Neural progenitor cell (in vitro differentiated cells): ENCODE results near the gene C11orf98. TPM values are rescaled to one million over a fixed set of nuclear protein-coding genes. Genes with fewer than 3 reads are reported as not detected.
A peak's percentile ranks its signal among the peaks of the same experiment; 100 is the strongest.

Source experiments
- DNase-seq: peaks from one replicate; pipeline ENCODE4 v3.0.0-alpha.2; 2016; ENCODE audit warnings: low spot score
- H2AFZ ChIP-seq: fragments of 200-600 bp; sonication (generic); replicated peaks from 2 replicates; pipeline ENCODE4 v1.6.1; 2016; ENCODE audit warnings: antibody characterized with exemption
- H3F3A ChIP-seq: fragments of 200-600 bp; sonication (generic); 2 replicates; pipeline ENCODE4 v1.6.1; 2016; ENCODE audit warnings: antibody characterized with exemption, low read depth
- H3K27ac ChIP-seq: fragments of 200-600 bp; sonication (generic); 2 replicates; pipeline ENCODE4 v1.5.1; 2016; ENCODE audit warnings: mild to moderate bottlenecking
- H3K27me3 ChIP-seq: fragments of 200-600 bp; sonication (generic); 2 replicates; pipeline ENCODE4 v1.6.1; 2016; ENCODE audit warnings: mild to moderate bottlenecking, moderate library complexity
- H3K36me3 ChIP-seq: fragments of 200-600 bp; sonication (generic); 2 replicates; pipeline ENCODE4 v1.5.1; 2016
- H3K4me1 ChIP-seq: fragments of 200-600 bp; sonication (generic); 2 replicates; pipeline ENCODE4 v1.6.1; 2016; ENCODE audit warnings: mixed run types
- H3K4me2 ChIP-seq: fragments of 200-600 bp; sonication (generic); 2 replicates; pipeline ENCODE4 v1.6.1; 2016
- H3K4me3 ChIP-seq: fragments of 200-600 bp; sonication (generic); 2 replicates; pipeline ENCODE4 v1.5.1; 2016
- H3K79me2 ChIP-seq: fragments of 200-600 bp; sonication (generic); 2 replicates; pipeline ENCODE4 v1.6.1; 2016; ENCODE audit warnings: low read depth
- H3K9ac ChIP-seq: fragments of 200-600 bp; sonication (generic); 2 replicates; pipeline ENCODE4 v1.6.1; 2016
- H3K9me3 ChIP-seq: fragments of 200-600 bp; sonication (generic); 2 replicates; pipeline ENCODE4 v1.5.1; 2016; ENCODE audit warnings: low read depth
- H4K20me1 ChIP-seq: fragments of 200-600 bp; sonication (generic); 2 replicates; pipeline ENCODE4 v1.6.1; 2016; ENCODE audit warnings: low read depth
- H3K27ac Mint-ChIP-seq: 3 replicates; pipeline ENCODE4 v1.8.0; 2021; ENCODE audit warnings: mixed read lengths
- H3K27me3 Mint-ChIP-seq: 2 replicates; pipeline ENCODE4 v1.8.0; 2022; ENCODE audit warnings: low read depth, mild to moderate bottlenecking, inconsistent platforms, moderate library complexity, mixed read lengths; ENCODE audit not compliant: insufficient read depth
- H3K36me3 Mint-ChIP-seq: 3 replicates; pipeline ENCODE4 v1.8.0; 2021; ENCODE audit warnings: mixed read lengths
- H3K4me1 Mint-ChIP-seq: 3 replicates; pipeline ENCODE4 v1.8.0; 2021; ENCODE audit warnings: mixed read lengths
- H3K4me3 Mint-ChIP-seq: 3 replicates; pipeline ENCODE4 v1.8.0; 2021; ENCODE audit warnings: mild to moderate bottlenecking, moderate library complexity, mixed read lengths
- H3K9me3 Mint-ChIP-seq: 3 replicates; pipeline ENCODE4 v1.8.0; 2020; ENCODE audit warnings: mixed read lengths
- CTCF ChIP-seq: fragments of 200-600 bp; sonication (generic); IDR thresholded peaks from 2 replicates; pipeline ENCODE4 v1.5.1; 2017; ENCODE audit warnings: antibody characterized with exemption, mild to moderate bottlenecking
- EZH2 ChIP-seq: fragments of 200-600 bp; sonication (generic); IDR thresholded peaks from 2 replicates; pipeline ENCODE4 v1.6.1; 2017; ENCODE audit warnings: antibody characterized with exemption, mild to moderate bottlenecking, moderate library complexity
- EZH2phosphoT487 ChIP-seq: fragments of 200-600 bp; sonication (generic); IDR thresholded peaks from 2 replicates; pipeline ENCODE4 v1.6.1; 2017; ENCODE audit warnings: antibody characterized with exemption
- small RNA-seq: library from RNA; depleted of rRNA; stranded (forward); fragments of <200 nt; gene quantifications from one replicate; pipeline ENCODE3, GENCODE V24; 2015
- total RNA-seq: library from RNA; depleted of rRNA; stranded (reverse); fragments of >200 nt; gene quantifications from 2 replicates; pipeline ENCODE4 v1.2.3, GENCODE V29; 2015; ENCODE audit warnings: low replicate concordance

The C11orf98 gene
- total RNA-seq, 1 donor from 2014 or later = 73.3 TPM

GRCh38 chr11:62615521-62615920 lies 49.5 kb downstream of the C11orf98 start:
- TF ChIP-seq EZH2phosphoT487 = no peak
- TF ChIP-seq CTCF = no peak
- no peak for TF ChIP-seq EZH2
- Mint-ChIP-seq H3K27ac (no peak overlapping the region), H3K4me3 (no peak overlapping the region), H3K36me3 (peaks cover 3% of the 10 kb centered on the region), H3K9me3 (no peaks in the 10 kb centered on the region), H3K4me1 (peaks cover 23% of the 10 kb centered on the region), H3K27me3 (peaks cover 4% of the 10 kb centered on the region)
- DNase-seq = no peak
- peaks cover 13% of the 10 kb centered on the region for H3K27me3 ChIP-seq
- H3K27ac ChIP-seq = no peak overlapping the region
- no peak overlapping the region for H3K9ac ChIP-seq
- H3F3A ChIP-seq = peaks cover 30% of the 10 kb centered on the region
- peaks cover 7% of the 10 kb centered on the region for H3K4me1 ChIP-seq
- no peak overlapping the region for H2AFZ ChIP-seq
- no peaks in the 10 kb centered on the region for H3K9me3 ChIP-seq
- no peaks in the 10 kb centered on the region for H4K20me1 ChIP-seq
- H3K79me2 ChIP-seq = peaks cover 9% of the 10 kb centered on the region
- no peaks in the 10 kb centered on the region for H3K36me3 ChIP-seq
- H3K4me3 ChIP-seq = no peak overlapping the region
- no peak overlapping the region for H3K4me2 ChIP-seq

- Histone ChIP-seq H3K27ac (no peak overlapping the region), H3K36me3 (no peaks in the 10 kb centered on the region), H3K79me2 (no peaks in the 10 kb centered on the region), H2AFZ (no peak overlapping the region), H3F3A (peaks cover 22% of the 10 kb centered on the region), H3K4me2 (no peak overlapping the region), H3K4me3 (no peak overlapping the region), H3K9me3 (no peaks in the 10 kb centered on the region), H3K9ac (no peak overlapping the region), H4K20me1 (no peaks in the 10 kb centered on the region), H3K4me1 (peaks cover 7% of the 10 kb centered on the region), H3K27me3 (peaks cover 13% of the 10 kb centered on the region)
- no peak for DNase-seq
- TF ChIP-seq CTCF (no peak), EZH2 (no peak), EZH2phosphoT487 (no peak)
- H3K36me3 Mint-ChIP-seq = peaks cover 5% of the 10 kb centered on the region
- H3K4me3 Mint-ChIP-seq = peak overlapping the region; percentile 81
- H3K4me1 Mint-ChIP-seq = peaks cover 25% of the 10 kb centered on the region
- peaks cover 4% of the 10 kb centered on the region for H3K27me3 Mint-ChIP-seq
- no peaks in the 10 kb centered on the region for H3K9me3 Mint-ChIP-seq
- H3K27ac Mint-ChIP-seq = peak overlapping the region; percentile 95
Measured at GRCh38 chr11:62614275-62614674, 50.7 kb downstream of the C11orf98 start.

- no peak overlapping the region for H3K27ac Mint-ChIP-seq
Measured at GRCh38 chr11:62613291-62613778, 51.7 kb downstream of the C11orf98 start.

More at GRCh38 chr11:62613291-62613778, 51.7 kb downstream of the C11orf98 start:
- no peak for DNase-seq
- Histone ChIP-seq H3K27ac (no peak overlapping the region), H3F3A (peaks cover 20% of the 10 kb centered on the region), H3K27me3 (peaks cover 13% of the 10 kb centered on the region), H2AFZ (no peak overlapping the region), H4K20me1 (no peaks in the 10 kb centered on the region), H3K9ac (no peak overlapping the region), H3K4me2 (peak overlapping the region; percentile 81), H3K36me3 (no peaks in the 10 kb centered on the region), H3K79me2 (no peaks in the 10 kb centered on the region), H3K9me3 (no peaks in the 10 kb centered on the region), H3K4me1 (peaks cover 7% of the 10 kb centered on the region), H3K4me3 (peak overlapping the region; percentile 94)
- Mint-ChIP-seq H3K36me3 (peaks cover 2% of the 10 kb centered on the region), H3K4me1 (peaks cover 25% of the 10 kb centered on the region), H3K9me3 (no peaks in the 10 kb centered on the region), H3K27me3 (peaks cover 4% of the 10 kb centered on the region), H3K4me3 (peak overlapping the region; percentile 27)
- no peak for TF ChIP-seq EZH2phosphoT487
- TF ChIP-seq CTCF = no peak
- no peak for TF ChIP-seq EZH2

Small RNAs within 50 kb of the gene (small RNA-seq; reads per million reads assigned to genes)
- not detected for gene SNORA57

Other genes starting within 250 kb of the C11orf98 start
- not detected in 2 replicates for gene SCGB1A1, start 246.2 kb downstream of the C11orf98 start, total RNA-seq
- 14.9 and 15.0 TPM in 2 replicates for gene AHNAK, start 118.4 kb downstream of the C11orf98 start, total RNA-seq
- gene EEF1G, start 91.3 kb downstream of the C11orf98 start, total RNA-seq = 2,358 and 3,183 TPM in 2 replicates
- 4.8 and 23.1 TPM in 2 replicates for gene TUT1, start 73.7 kb downstream of the C11orf98 start, total RNA-seq
- 108 and 135 TPM in 2 replicates for gene MTA2, start 63.3 kb downstream of the C11orf98 start, total RNA-seq
- 4.0 and 26.6 TPM in 2 replicates for gene EML3, start 52.4 kb downstream of the C11orf98 start, total RNA-seq
- 2.2 TPM in 1 of 2 replicates, not detected in the other for gene ROM1, start 52.0 kb downstream of the C11orf98 start, total RNA-seq
- 21.2 and 44.0 TPM in 2 replicates for gene B3GAT3, start 43.2 kb downstream of the C11orf98 start, total RNA-seq
- 202 and 292 TPM in 2 replicates for gene GANAB, start 18.6 kb downstream of the C11orf98 start, total RNA-seq
- 7.8 and 21.3 TPM in 2 replicates for gene INTS5, start 11.9 kb downstream of the C11orf98 start, total RNA-seq
- gene CSKMT, start 102 bp upstream of the C11orf98 start, total RNA-seq = 4.3 and 6.7 TPM in 2 replicates
- gene UQCC3, start 6.5 kb upstream of the C11orf98 start, total RNA-seq = 5.7 and 11.7 TPM in 2 replicates
- 3.4 and 4.0 TPM in 2 replicates for gene LBHD1, start 7.1 kb upstream of the C11orf98 start, total RNA-seq
- gene UBXN1, start 13.9 kb upstream of the C11orf98 start, total RNA-seq = 60.7 and 129 TPM in 2 replicates
- gene LRRN4CL, start 24.3 kb upstream of the C11orf98 start, total RNA-seq = 0.40 TPM in 1 of 2 replicates, not detected in the other
- 34.6 and 63.1 TPM in 2 replicates for gene BSCL2, start 42.2 kb upstream of the C11orf98 start, total RNA-seq
- gene GNG3, start 42.5 kb upstream of the C11orf98 start, total RNA-seq = 2.0 TPM in 1 of 2 replicates, not detected in the other
- gene HNRNPUL2, start 62.2 kb upstream of the C11orf98 start, total RNA-seq = 30.9 and 32.5 TPM in 2 replicates
- 55.7 and 78.4 TPM in 2 replicates for gene TTC9C, start 63.3 kb upstream of the C11orf98 start, total RNA-seq
- gene ZBTB3, start 89.0 kb upstream of the C11orf98 start, total RNA-seq = 9.2 and 22.8 TPM in 2 replicates
- gene POLR2G, start 96.4 kb upstream of the C11orf98 start, total RNA-seq = 88.7 and 117 TPM in 2 replicates
- gene TAF6L, start 106.2 kb upstream of the C11orf98 start, total RNA-seq = 28.9 and 39.9 TPM in 2 replicates
- 24.5 and 40.4 TPM in 2 replicates for gene TMEM179B, start 122.2 kb upstream of the C11orf98 start, total RNA-seq
- gene TMEM223, start 126.8 kb upstream of the C11orf98 start, total RNA-seq = 9.9 and 38.9 TPM in 2 replicates
- 23.6 and 36.5 TPM in 2 replicates for gene NXF1, start 140.2 kb upstream of the C11orf98 start, total RNA-seq
- 30.2 and 32.9 TPM in 2 replicates for gene STX5, start 166.8 kb upstream of the C11orf98 start, total RNA-seq
- not detected in 2 replicates for gene TEX54, start 167.6 kb upstream of the C11orf98 start, total RNA-seq
- gene WDR74, start 174.4 kb upstream of the C11orf98 start, total RNA-seq = 40.0 and 47.4 TPM in 2 replicates
- gene SLC3A2, start 215.7 kb upstream of the C11orf98 start, total RNA-seq = 99.8 and 130 TPM in 2 replicates